SU-DHL-6 (cell line): ENCODE data around the gene ADAM8.
"Not testable (repeated sequence)": the region's sequence is repeated elsewhere in the genome, so short reads cannot be mapped to it uniquely, and the experiment has no call there.

Experiments used
- H2AFZ ChIP-seq: fragments of 200-600 bp; sonication (generic); 2 replicates; pipeline ENCODE4 v1.6.1; 2014; ENCODE audit warnings: low read depth, mild to moderate bottlenecking, moderate library complexity, mixed read lengths, antibody characterized with exemption, low read length; ENCODE audit not compliant: severe bottlenecking
- H3F3A ChIP-seq: fragments of 200-600 bp; shearing (Covaris generic); 2 replicates; pipeline ENCODE4 v1.6.0; 2016; ENCODE audit warnings: antibody characterized with exemption, mild to moderate bottlenecking; ENCODE audit not compliant: insufficient read depth
- H3K27ac ChIP-seq: fragments of 200-600 bp; sonication (generic); 2 replicates; pipeline ENCODE4 v1.5.1; 2016; ENCODE audit warnings: low read depth, mild to moderate bottlenecking, low read length, moderate library complexity, mixed read lengths
- H3K27me3 ChIP-seq: fragments of 200-600 bp; sonication (generic), shearing (Covaris generic); 2 replicates; pipeline ENCODE4 v1.6.0; 2014; ENCODE audit warnings: mild to moderate bottlenecking, low read length
- H3K36me3 ChIP-seq: fragments of 200-600 bp; sonication (generic); 2 replicates; pipeline ENCODE4 v1.6.1; 2014; ENCODE audit warnings: mild to moderate bottlenecking, low read length, mixed read lengths
- H3K4me2 ChIP-seq: fragments of 300-600, 200-600 bp; shearing (Covaris generic), sonication (generic); 2 replicates; pipeline ENCODE4 v1.6.0; 2014; ENCODE audit warnings: low read length, low read depth, mild to moderate bottlenecking; ENCODE audit not compliant: poor library complexity, severe bottlenecking
- H3K4me3 ChIP-seq: fragments of 200-600 bp; sonication (generic); 2 replicates; pipeline ENCODE4 v1.5.1; 2014; ENCODE audit warnings: antibody characterized with exemption, low read length, mild to moderate bottlenecking, mixed read lengths; ENCODE audit not compliant: insufficient read depth, poor library complexity, severe bottlenecking
- H3K79me2 ChIP-seq: fragments of 200-600 bp; sonication (generic); 2 replicates; pipeline ENCODE4 v1.6.1; 2014; ENCODE audit warnings: mild to moderate bottlenecking, low read length, moderate library complexity; ENCODE audit not compliant: insufficient read depth
- H3K9ac ChIP-seq: fragments of 200-600 bp; sonication (generic); 2 replicates; pipeline ENCODE4 v1.7.0; 2014; ENCODE audit warnings: mild to moderate bottlenecking, low read length
- H3K9me2 ChIP-seq: fragments of 200-600 bp; sonication (generic); replicated peaks from 2 replicates; pipeline ENCODE4 v1.6.1; 2014; ENCODE audit warnings: low read length; ENCODE audit not compliant: insufficient read depth
- H3K9me3 ChIP-seq: fragments of 200-600 bp; sonication (generic); 2 replicates; pipeline ENCODE4 v1.6.1; 2014; ENCODE audit warnings: low read length, mixed read lengths; ENCODE audit not compliant: insufficient read depth
- H4K20me1 ChIP-seq: fragments of 200-600 bp; sonication (generic); 2 replicates; pipeline ENCODE4 v1.6.1; 2014; ENCODE audit warnings: low read depth, mild to moderate bottlenecking, antibody characterized with exemption, low read length, moderate library complexity, mixed read lengths
- EZH2phosphoT487 ChIP-seq: fragments of 200-600 bp; sonication (generic), shearing (Covaris generic); conservative IDR thresholded peaks from 2 replicates; pipeline ENCODE4 v1.6.1; 2018; ENCODE audit warnings: mild to moderate bottlenecking, antibody characterized with exemption, low read length, moderate library complexity, mixed read lengths
- TF ChIP-seq, protein P1 (sequence below): fragments of 200-600 bp; sonication (generic); IDR thresholded peaks from one replicate; pipeline ENCODE4 v1.5.1; 2017; ENCODE audit warnings: antibody characterized with exemption, mild to moderate bottlenecking, low read length, moderate library complexity; ENCODE audit not compliant: insufficient read depth, poor library complexity, severe bottlenecking

ADAM8 gene

DNA sequence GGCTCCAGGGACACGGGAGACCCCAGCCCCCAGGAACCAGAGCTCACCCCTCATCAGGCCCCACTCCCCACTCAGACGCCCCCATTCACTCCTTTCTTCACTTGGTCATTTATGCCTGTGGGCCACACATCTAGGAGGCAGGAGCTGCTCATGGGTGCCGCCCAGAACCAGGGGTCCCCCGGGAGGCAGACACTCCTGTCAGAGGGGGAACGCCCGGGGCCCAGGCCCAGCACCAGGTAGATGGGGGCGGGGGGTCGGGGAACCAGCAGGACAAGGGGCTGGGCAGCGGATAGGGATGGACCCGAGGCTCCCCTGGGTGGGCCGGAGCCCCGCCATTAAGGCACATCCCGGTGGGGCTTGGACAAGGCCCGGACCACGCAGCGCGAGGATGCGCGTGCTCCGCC is 48.2 kb upstream of the ADAM8 start:
- Histone ChIP-seq H2AFZ (no peak overlapping the region), H3K9ac (no peak overlapping the region), H3K27me3 (no peaks in the 10 kb centered on the region)

DNA sequence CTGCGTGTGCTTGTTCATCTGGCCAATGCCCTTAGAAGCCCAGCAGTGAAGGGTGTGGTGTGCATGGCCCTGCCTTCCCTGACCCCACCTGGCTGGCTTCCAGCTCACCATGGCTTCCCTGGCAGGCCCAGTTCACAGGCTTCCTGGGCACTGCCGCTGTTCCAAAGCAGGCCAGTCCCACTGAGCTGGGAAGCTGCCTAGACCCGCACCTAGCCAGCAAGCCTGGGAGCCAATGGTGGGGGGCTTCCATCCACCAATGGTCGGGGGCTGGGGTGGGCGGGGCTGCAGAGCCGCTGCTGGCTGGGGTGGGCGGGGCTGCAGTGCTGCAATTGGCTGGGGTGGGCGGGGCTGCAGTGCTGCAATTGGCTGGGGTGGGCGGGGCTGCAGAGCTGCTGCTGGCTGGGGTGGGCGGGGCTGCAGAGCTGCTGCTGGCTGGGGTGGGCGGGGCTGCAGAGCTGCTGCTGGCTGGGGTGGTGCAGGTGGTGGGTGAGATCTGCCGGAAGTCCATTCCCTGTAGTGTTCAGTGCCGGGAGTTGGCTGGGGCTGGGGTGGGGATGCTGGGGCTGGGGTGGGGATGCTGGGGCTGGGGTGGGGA is 47.6 kb upstream of the ADAM8 start:
- H3K27me3 ChIP-seq, result no peaks in the 10 kb centered on the region
- TF ChIP-seq, protein P1, sequence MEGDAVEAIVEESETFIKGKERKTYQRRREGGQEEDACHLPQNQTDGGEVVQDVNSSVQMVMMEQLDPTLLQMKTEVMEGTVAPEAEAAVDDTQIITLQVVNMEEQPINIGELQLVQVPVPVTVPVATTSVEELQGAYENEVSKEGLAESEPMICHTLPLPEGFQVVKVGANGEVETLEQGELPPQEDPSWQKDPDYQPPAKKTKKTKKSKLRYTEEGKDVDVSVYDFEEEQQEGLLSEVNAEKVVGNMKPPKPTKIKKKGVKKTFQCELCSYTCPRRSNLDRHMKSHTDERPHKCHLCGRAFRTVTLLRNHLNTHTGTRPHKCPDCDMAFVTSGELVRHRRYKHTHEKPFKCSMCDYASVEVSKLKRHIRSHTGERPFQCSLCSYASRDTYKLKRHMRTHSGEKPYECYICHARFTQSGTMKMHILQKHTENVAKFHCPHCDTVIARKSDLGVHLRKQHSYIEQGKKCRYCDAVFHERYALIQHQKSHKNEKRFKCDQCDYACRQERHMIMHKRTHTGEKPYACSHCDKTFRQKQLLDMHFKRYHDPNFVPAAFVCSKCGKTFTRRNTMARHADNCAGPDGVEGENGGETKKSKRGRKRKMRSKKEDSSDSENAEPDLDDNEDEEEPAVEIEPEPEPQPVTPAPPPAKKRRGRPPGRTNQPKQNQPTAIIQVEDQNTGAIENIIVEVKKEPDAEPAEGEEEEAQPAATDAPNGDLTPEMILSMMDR, result no peak
- no peak for TF ChIP-seq EZH2phosphoT487
- H3K9ac ChIP-seq, result no peak overlapping the region
- H3K27ac ChIP-seq, result no peak overlapping the region
- no peaks in the 10 kb centered on the region for H3K79me2 ChIP-seq
- H3K4me3 ChIP-seq, result no peak overlapping the region
- H4K20me1 ChIP-seq, result no peaks in the 10 kb centered on the region
- H2AFZ ChIP-seq, result no peak overlapping the region
- no peaks in the 10 kb centered on the region for H3K36me3 ChIP-seq
- H3F3A ChIP-seq, result 0 out of 2 replicates have a peak, but pooled peaks cover 2% of the 10 kb centered on the region
- no peaks in the 10 kb centered on the region for H3K9me3 ChIP-seq
- H3K9me2 ChIP-seq, result no peaks in the 10 kb centered on the region
- no peak overlapping the region for H3K4me2 ChIP-seq

More for the DNA sequence above, 48.2 kb upstream of the ADAM8 start:
- Histone ChIP-seq H3K36me3 (no peaks in the 10 kb centered on the region), H3K4me3 (no peak overlapping the region), H3F3A (0 out of 2 replicates have a peak, but pooled peaks cover 5% of the 10 kb centered on the region), H3K9me2 (no peaks in the 10 kb centered on the region), H3K9me3 (no peaks in the 10 kb centered on the region), H3K4me2 (peak overlapping the region; percentile 20), H3K27ac (no peak overlapping the region), H3K79me2 (no peaks in the 10 kb centered on the region), H4K20me1 (no peaks in the 10 kb centered on the region)
- TF ChIP-seq, protein P1, result no peak
- TF ChIP-seq EZH2phosphoT487, result no peak

DNA sequence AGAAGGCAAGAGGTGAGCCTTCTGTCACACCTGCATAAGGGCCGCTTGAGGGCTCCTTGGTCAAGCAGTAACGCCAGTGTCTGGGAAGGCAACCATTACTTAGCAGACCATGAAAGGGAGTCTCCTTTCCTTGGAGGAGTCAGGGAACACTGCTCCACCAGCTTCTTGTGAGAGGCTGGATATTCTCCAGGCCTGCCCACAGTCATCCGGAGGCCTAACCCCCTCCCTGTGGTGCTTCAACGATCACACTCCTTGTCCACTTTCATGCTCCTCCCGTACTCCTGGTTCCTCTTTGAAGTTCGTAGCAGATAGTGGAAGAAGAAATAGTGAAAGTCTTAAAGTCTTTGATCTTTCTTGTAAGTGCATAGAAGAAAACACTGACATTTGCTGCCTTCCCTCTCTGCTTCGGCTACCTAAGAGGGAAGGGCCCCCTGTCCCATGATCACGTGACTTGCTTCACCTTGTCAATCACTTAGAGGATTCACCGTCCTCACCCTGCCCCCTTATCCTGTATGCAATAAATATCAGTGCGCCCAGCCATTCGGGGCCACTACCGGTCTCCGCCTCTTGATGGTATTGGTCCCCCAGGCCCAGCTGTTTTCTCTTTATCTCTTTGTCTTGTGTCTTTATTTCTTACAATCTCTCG is 45.5 kb upstream of the ADAM8 start:
- H2AFZ ChIP-seq, H3K9ac ChIP-seq, H3K27ac ChIP-seq, H4K20me1 ChIP-seq, H3K4me2 ChIP-seq, H3K4me3 ChIP-seq, H3K27me3 ChIP-seq, H3K36me3 ChIP-seq, H3F3A ChIP-seq, H3K79me2 ChIP-seq, H3K9me2 ChIP-seq, H3K9me3 ChIP-seq: not testable (repeated sequence)

DNA sequence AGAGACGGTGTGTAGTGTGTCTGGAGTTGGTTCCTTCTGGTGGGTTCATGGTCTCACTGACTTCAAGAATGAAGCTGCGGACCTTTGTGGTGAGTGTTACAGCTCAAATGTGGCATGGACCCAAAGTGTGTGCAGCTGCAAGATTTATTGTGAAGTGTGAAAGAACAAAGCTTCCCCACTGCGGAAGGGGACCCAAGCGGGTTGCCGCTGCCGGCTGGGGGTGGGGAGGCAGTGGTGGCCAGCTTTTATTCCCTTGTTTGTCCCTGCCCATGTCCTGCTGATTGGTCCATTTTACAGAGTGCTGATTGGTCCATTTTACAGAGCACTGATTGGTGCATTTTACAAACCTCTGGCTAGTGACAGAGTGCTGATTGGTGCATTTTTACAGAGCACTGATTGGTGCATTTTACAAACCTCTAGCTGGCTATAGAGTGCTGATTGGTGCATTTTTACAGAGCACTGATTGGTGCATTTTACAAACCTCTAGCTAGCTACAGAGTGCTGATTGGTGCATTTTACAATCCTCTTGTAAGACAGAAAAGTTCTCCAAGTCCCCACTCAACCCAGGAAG is 44.3 kb upstream of the ADAM8 start:
- H3K9me3 ChIP-seq, H3K9ac ChIP-seq, H3K36me3 ChIP-seq, H3K27ac ChIP-seq, H3K9me2 ChIP-seq, H3K79me2 ChIP-seq, H2AFZ ChIP-seq, H3K4me2 ChIP-seq, H4K20me1 ChIP-seq, H3F3A ChIP-seq, H3K27me3 ChIP-seq, H3K4me3 ChIP-seq: not testable (repeated sequence)
